Endothelial cell of umbilical vein (primary cell): ENCODE data around the gene CNTNAP1.

Source experiments
- EZH2 ChIP-seq: IDR thresholded peaks from 2 replicates; pipeline ENCODE4 v1.6.1; 2012; ENCODE audit warnings: borderline replicate concordance, low read depth, mild to moderate bottlenecking, moderate library complexity, low read length, inconsistent platforms; ENCODE audit not compliant: severe bottlenecking
- GATA2 ChIP-seq: IDR thresholded peaks from 2 replicates; pipeline ENCODE4 v1.7.0; 2011; ENCODE audit warnings: low read depth, mild to moderate bottlenecking, moderate library complexity, mixed read lengths, low read length; ENCODE audit not compliant: insufficient read length, insufficient read depth
- JUN ChIP-seq: IDR thresholded peaks from 2 replicates; pipeline ENCODE4 v1.6.1; 2011; ENCODE audit warnings: borderline replicate concordance, low read depth; ENCODE audit not compliant: insufficient read length, insufficient read depth
- MYC ChIP-seq: IDR thresholded peaks from one replicate; pipeline ENCODE4 v1.6.1; 2011; ENCODE audit warnings: mild to moderate bottlenecking, low read depth, low read length
- POLR2A ChIP-seq: IDR thresholded peaks from 2 replicates; pipeline ENCODE4 v1.6.1; 2012; ENCODE audit warnings: low read depth, mild to moderate bottlenecking, control low read depth, low read length
- POLR2AphosphoS5 ChIP-seq: IDR thresholded peaks from 2 replicates; pipeline ENCODE4 v1.6.1; 2012; ENCODE audit warnings: low read depth, mild to moderate bottlenecking, control low read depth, low read length, moderate library complexity; ENCODE audit not compliant: insufficient read depth
- TF ChIP-seq, protein P1 (sequence below), 2 donors: IDR thresholded peaks; 1 replicate in 1 of 2; 2 replicates in 1 of 2; pipeline ENCODE4 v1.5.1; 2011; ENCODE audit warnings: low read length in 2 of 2, mild to moderate bottlenecking in 2 of 2, moderate library complexity in 2 of 2, control low read depth in 1 of 2, inconsistent platforms in 1 of 2, low read depth in 1 of 2; ENCODE audit not compliant: insufficient read depth in 1 of 2; ENCODE audit errors: extremely low read depth in 1 of 2
- TF ChIP-seq, protein P2 (sequence below): IDR thresholded peaks from 2 replicates; pipeline ENCODE4 v1.6.1; 2011; ENCODE audit not compliant: insufficient read depth, insufficient read length

- TF ChIP-seq, protein P1, sequence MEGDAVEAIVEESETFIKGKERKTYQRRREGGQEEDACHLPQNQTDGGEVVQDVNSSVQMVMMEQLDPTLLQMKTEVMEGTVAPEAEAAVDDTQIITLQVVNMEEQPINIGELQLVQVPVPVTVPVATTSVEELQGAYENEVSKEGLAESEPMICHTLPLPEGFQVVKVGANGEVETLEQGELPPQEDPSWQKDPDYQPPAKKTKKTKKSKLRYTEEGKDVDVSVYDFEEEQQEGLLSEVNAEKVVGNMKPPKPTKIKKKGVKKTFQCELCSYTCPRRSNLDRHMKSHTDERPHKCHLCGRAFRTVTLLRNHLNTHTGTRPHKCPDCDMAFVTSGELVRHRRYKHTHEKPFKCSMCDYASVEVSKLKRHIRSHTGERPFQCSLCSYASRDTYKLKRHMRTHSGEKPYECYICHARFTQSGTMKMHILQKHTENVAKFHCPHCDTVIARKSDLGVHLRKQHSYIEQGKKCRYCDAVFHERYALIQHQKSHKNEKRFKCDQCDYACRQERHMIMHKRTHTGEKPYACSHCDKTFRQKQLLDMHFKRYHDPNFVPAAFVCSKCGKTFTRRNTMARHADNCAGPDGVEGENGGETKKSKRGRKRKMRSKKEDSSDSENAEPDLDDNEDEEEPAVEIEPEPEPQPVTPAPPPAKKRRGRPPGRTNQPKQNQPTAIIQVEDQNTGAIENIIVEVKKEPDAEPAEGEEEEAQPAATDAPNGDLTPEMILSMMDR (IDR thresholded peaks at IDR 0.05; ENCODE audit: extremely low read depth in 1 of 2, insufficient read depth in 1 of 2, low read depth in 1 of 2, low read length in 2 of 2): no peak
- no peak for TF ChIP-seq MYC
- no peak for TF ChIP-seq POLR2AphosphoS5
- no peak for TF ChIP-seq JUN
- TF ChIP-seq POLR2A: no peak
- no peak for TF ChIP-seq EZH2
- TF ChIP-seq GATA2: no peak
- TF ChIP-seq, protein P2, sequence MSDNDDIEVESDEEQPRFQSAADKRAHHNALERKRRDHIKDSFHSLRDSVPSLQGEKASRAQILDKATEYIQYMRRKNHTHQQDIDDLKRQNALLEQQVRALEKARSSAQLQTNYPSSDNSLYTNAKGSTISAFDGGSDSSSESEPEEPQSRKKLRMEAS: no peak
Measured at GRCh38 chr17:42698736-42699414, 16.5 kb downstream of the CNTNAP1 start.
